CD14-positive monocyte (primary cell): ENCODE measurements around the gene NXT1. TPM values are rescaled to one million over a fixed set of nuclear protein-coding genes. Genes with fewer than 3 reads are reported as not detected.

Experiments used
- DNase-seq, 3 donors: peaks; one replicate each; pipeline ENCODE4 v3.0.0-alpha.2; 2011 to 2022
- H2AFZ ChIP-seq: 2 replicates; pipeline ENCODE4 v1.6.0; 2012; ENCODE audit warnings: mild to moderate bottlenecking, low read depth, low read length, inconsistent platforms; ENCODE audit not compliant: insufficient read depth, poor library complexity, severe bottlenecking
- H3K27ac ChIP-seq, 2 donors: 1 replicate in 1 of 2; 2 replicates in 1 of 2; pipeline ENCODE4 v1.5.1; 2012 to 2013; ENCODE audit warnings: low read length in 2 of 2, control low read depth in 1 of 2, inconsistent platforms in 1 of 2, low read depth in 1 of 2, mild to moderate bottlenecking in 1 of 2
- H3K27me3 ChIP-seq, 2 donors: one replicate each; pipeline versions ENCODE4 v1.6.0 to v1.6.1; 2011 to 2013; ENCODE audit warnings: low read length in 2 of 2; ENCODE audit not compliant: control insufficient read depth in 2 of 2, insufficient read depth in 2 of 2
- H3K36me3 ChIP-seq, 2 donors: replicated peaks in 1 of 2; 1 replicate in 1 of 2; 2 replicates in 1 of 2; pipeline versions ENCODE4 v1.5.1 to v1.6.1; 2012 to 2013; ENCODE audit warnings: low read length in 2 of 2, control low read depth in 1 of 2, inconsistent platforms in 1 of 2, mild to moderate bottlenecking in 1 of 2; ENCODE audit not compliant: insufficient read depth in 2 of 2, control insufficient read depth in 1 of 2
- H3K4me1 ChIP-seq, 2 donors: 1 replicate in 1 of 2; 2 replicates in 1 of 2; pipeline versions ENCODE4 v1.5.1 to v1.6.1; 2012 to 2013; ENCODE audit warnings: low read length in 2 of 2, control low read depth in 1 of 2, inconsistent platforms in 1 of 2, mild to moderate bottlenecking in 1 of 2, moderate library complexity in 1 of 2; ENCODE audit not compliant: insufficient read depth in 2 of 2, control insufficient read depth in 1 of 2
- H3K4me2 ChIP-seq: replicated peaks from 2 replicates; pipeline ENCODE3; 2012; ENCODE audit warnings: low read length, moderate library complexity, mild to moderate bottlenecking; ENCODE audit not compliant: poor library complexity, severe bottlenecking; ENCODE audit errors: extremely low read depth
- H3K4me3 ChIP-seq, 3 experiments: fragments of 200-600 bp in 1 of 3; sonication (generic) in 1 of 3; replicated peaks in 1 of 3; 1 replicate in 2 of 3; 2 replicates in 1 of 3; pipeline ENCODE4 v1.5.1; 2011 to 2013; ENCODE audit warnings: low read length in 3 of 3, mild to moderate bottlenecking in 3 of 3, control low read depth in 2 of 3, low read depth in 2 of 3, inconsistent platforms in 1 of 3, moderate library complexity in 1 of 3
- H3K79me2 ChIP-seq: 2 replicates; pipeline ENCODE4 v1.6.0; 2012; ENCODE audit warnings: mild to moderate bottlenecking, control low read depth, inconsistent platforms, low read length, moderate library complexity; ENCODE audit not compliant: insufficient read depth
- H3K9ac ChIP-seq: 2 replicates; pipeline ENCODE4 v1.6.0; 2017; ENCODE audit warnings: low read length, mild to moderate bottlenecking; ENCODE audit not compliant: insufficient read depth, poor library complexity, severe bottlenecking
- H3K9me3 ChIP-seq, 2 donors: replicated peaks in 1 of 2; 1 replicate in 1 of 2; 2 replicates in 1 of 2; pipeline versions ENCODE4 v1.5.1 to v1.6.1; 2012 to 2013; ENCODE audit warnings: low read length in 2 of 2, control low read depth in 1 of 2; ENCODE audit not compliant: control insufficient read depth in 1 of 2, insufficient read depth in 1 of 2
- H4K20me1 ChIP-seq: 2 replicates; pipeline ENCODE4 v1.6.0; 2012; ENCODE audit warnings: mild to moderate bottlenecking, low read length, control low read depth, moderate library complexity; ENCODE audit not compliant: insufficient read depth
- H3K27ac Mint-ChIP-seq, 7 donors: one replicate each; pipeline ENCODE4 v1.8.0; 2020; ENCODE audit warnings: mild to moderate bottlenecking in 7 of 7, mixed read lengths in 7 of 7, moderate library complexity in 6 of 7, inconsistent platforms in 2 of 7
- H3K27me3 Mint-ChIP-seq, 3 donors: one replicate each; pipeline ENCODE4 v1.8.0; 2021 to 2022; ENCODE audit warnings: low read depth in 3 of 3, mild to moderate bottlenecking in 3 of 3, mixed read lengths in 3 of 3, moderate library complexity in 3 of 3, inconsistent platforms in 1 of 3
- H3K36me3 Mint-ChIP-seq, 2 donors: one replicate each; pipeline ENCODE4 v1.8.0; 2020; ENCODE audit warnings: mixed read lengths in 2 of 2, inconsistent platforms in 1 of 2, mild to moderate bottlenecking in 1 of 2
- H3K4me1 Mint-ChIP-seq: one replicate; pipeline ENCODE4 v1.8.0; 2020; ENCODE audit warnings: mild to moderate bottlenecking, mixed read lengths
- H3K4me3 Mint-ChIP-seq, 2 donors: one replicate each; pipeline ENCODE4 v1.8.0; 2020; ENCODE audit warnings: mild to moderate bottlenecking in 2 of 2, mixed read lengths in 2 of 2, moderate library complexity in 1 of 2
- H3K9me3 Mint-ChIP-seq, 7 donors: one replicate each; pipeline ENCODE4 v1.8.0; 2020 to 2022; ENCODE audit warnings: mixed read lengths in 7 of 7, mild to moderate bottlenecking in 6 of 7, moderate library complexity in 6 of 7, inconsistent platforms in 2 of 7
- WGBS: methylation state at CpG from one replicate; pipeline ENCODE4 v1.1.5; 2013; ENCODE audit warnings: missing lambda C conversion rate; ENCODE audit not compliant: insufficient coverage; 5-methylcytosine and 5-hydroxymethylcytosine counted together
- intact Hi-C, 2 donors: fragments of 100-400 bp; cut with micrococcal nuclease; formaldehyde crosslinking; loops; one replicate each; pipeline versions ENCODE4 v1.15.0 to v1.15.1; 2023
- polyA plus RNA-seq, 3 donors: library from polyadenylated mRNA; depleted of rRNA in 1 of 3; unstranded in 2 of 3; stranded (reverse) in 1 of 3; fragments of 300-500 nt in 2 of 3; fragments of >200 nt in 1 of 3; fragmentation: Illumina TruSeq in 2 of 3; gene quantifications; 1 replicate in 2 of 3; 2 replicates in 1 of 3; pipeline ENCODE4 v1.2.3, GENCODE V29; 2012 to 2021
- TF ChIP-seq, protein P1 (sequence below): fragments of 200-600 bp; IDR thresholded peaks from one replicate; pipeline ENCODE4 v1.8.0; 2022; ENCODE audit warnings: antibody characterized with exemption, mild to moderate bottlenecking

The NXT1 gene
- polyA plus RNA-seq, 3 donors = 37.8 to 140 (median 39.4) TPM

DNA sequence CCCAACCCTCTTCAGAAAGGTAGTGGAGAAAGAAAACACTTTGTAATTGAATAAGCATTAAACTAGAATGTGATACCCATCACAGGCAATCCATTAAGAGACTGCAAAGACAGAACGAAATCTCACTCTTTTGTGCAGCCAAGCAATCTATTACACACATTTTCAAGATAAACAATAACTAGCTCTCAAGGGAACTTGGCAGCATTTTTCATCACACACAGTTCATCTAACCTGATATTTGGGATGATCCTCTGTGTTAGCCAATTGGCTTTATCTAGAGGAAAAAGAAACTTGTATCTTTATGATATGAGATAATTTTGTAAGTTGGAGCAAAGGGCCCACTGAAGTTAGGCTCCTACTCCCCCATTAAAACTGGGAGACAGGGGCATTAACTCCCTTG, 9.9 kb downstream of the NXT1 start:
- 100% methylated on average over 1 of the region's 1 CpG for WGBS
- Histone ChIP-seq H4K20me1 (peaks cover 29% of the 10 kb centered on the region), H3K79me2 (peaks cover 34% of the 10 kb centered on the region), H3K27me3 (no peaks in the 10 kb centered on the region), H3K27ac (peak overlapping the region; percentile 93 to 97), H3K9ac (no peak overlapping the region), H3K9me3 (no peaks in the 10 kb centered on the region), H3K4me3 (peak overlapping the region in 1 of 3 experiments; percentile 74), H3K4me1 (peaks cover 39 to 56% of the 10 kb centered on the region in 2 donors), H2AFZ (no peak overlapping the region), H3K36me3 (peaks cover 9 to 14% of the 10 kb centered on the region in 2 donors), H3K4me2 (peak overlapping the region; percentile 86)
- intact Hi-C loops = loop anchor here in 1 of 2 donors (5.0 to 10.0 kb wide), 2 partner anchors 62 to 206 kb away; partner anchors contain the start of gene NAPB
- Mint-ChIP-seq H3K4me3 (peak overlapping the region in 1 of 2 donors; percentile 81), H3K36me3 (peaks cover 12 to 21% of the 10 kb centered on the region in 2 donors), H3K27ac (peak overlapping the region; percentile 95 to 98 (median 96)), H3K9me3 (peaks cover 0 to 2% (median 0%) of the 10 kb centered on the region in 7 donors), H3K4me1 (peaks cover 52% of the 10 kb centered on the region), H3K27me3 (peaks cover 0 to 3% (median 3%) of the 10 kb centered on the region in 3 donors)
- DNase-seq = no peak
- TF ChIP-seq, protein P1, sequence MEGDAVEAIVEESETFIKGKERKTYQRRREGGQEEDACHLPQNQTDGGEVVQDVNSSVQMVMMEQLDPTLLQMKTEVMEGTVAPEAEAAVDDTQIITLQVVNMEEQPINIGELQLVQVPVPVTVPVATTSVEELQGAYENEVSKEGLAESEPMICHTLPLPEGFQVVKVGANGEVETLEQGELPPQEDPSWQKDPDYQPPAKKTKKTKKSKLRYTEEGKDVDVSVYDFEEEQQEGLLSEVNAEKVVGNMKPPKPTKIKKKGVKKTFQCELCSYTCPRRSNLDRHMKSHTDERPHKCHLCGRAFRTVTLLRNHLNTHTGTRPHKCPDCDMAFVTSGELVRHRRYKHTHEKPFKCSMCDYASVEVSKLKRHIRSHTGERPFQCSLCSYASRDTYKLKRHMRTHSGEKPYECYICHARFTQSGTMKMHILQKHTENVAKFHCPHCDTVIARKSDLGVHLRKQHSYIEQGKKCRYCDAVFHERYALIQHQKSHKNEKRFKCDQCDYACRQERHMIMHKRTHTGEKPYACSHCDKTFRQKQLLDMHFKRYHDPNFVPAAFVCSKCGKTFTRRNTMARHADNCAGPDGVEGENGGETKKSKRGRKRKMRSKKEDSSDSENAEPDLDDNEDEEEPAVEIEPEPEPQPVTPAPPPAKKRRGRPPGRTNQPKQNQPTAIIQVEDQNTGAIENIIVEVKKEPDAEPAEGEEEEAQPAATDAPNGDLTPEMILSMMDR = no peak

DNA sequence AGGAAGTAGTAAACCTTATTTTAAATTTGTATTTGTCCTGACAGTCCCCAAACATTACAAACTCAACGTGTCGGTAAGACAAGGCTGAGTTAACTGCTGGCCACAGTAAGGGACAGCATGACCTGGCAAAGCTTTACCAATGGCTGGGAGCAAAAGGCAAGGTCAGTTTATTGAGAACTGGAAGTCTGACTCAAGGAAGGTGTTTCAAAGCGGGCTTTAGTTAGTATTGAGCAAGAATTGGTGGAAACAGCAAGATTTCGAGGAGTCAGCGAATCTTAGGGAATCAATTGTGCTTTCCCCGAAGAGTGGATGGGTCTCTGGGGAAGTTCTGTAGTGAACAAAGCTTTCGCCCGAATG, 10.5 kb downstream of the NXT1 start:
- Histone ChIP-seq H3K27ac (peak overlapping the region; percentile 93 to 97), H3K4me1 (peaks cover 45 to 61% of the 10 kb centered on the region in 2 donors), H3K9ac (peak overlapping the region; percentile 90), H2AFZ (no peak overlapping the region), H3K36me3 (peaks cover 9 to 15% of the 10 kb centered on the region in 2 donors), H3K4me2 (peak overlapping the region; percentile 86), H3K27me3 (no peaks in the 10 kb centered on the region), H4K20me1 (peaks cover 35% of the 10 kb centered on the region), H3K9me3 (no peaks in the 10 kb centered on the region), H3K4me3 (peak overlapping the region; percentile 17 to 74 (median 47)), H3K79me2 (peaks cover 39% of the 10 kb centered on the region)
- intact Hi-C loops = loop anchor here in 1 of 2 donors (5.0 to 10.0 kb wide), 2 partner anchors 61 to 206 kb away; partner anchors contain the start of gene NAPB
- Mint-ChIP-seq H3K36me3 (peaks cover 16 to 20% of the 10 kb centered on the region in 2 donors), H3K27me3 (peaks cover 0 to 3% (median 3%) of the 10 kb centered on the region in 3 donors), H3K4me3 (peak overlapping the region; percentile 65 to 81), H3K4me1 (peaks cover 56% of the 10 kb centered on the region), H3K9me3 (peaks cover 0 to 2% (median 0%) of the 10 kb centered on the region in 7 donors), H3K27ac (peak overlapping the region; percentile 95 to 98 (median 96))
- TF ChIP-seq, protein P1 = no peak
- 0% methylated on average over 6 of the region's 8 CpGs for WGBS
- DNase-seq = peak; percentile 66 to 89 (median 83)
